HUES6 (cell line): ENCODE measurements around the gene P4HB.

ENCODE experiments used
- H3K27ac ChIP-seq: 2 replicates; pipeline ENCODE4 v1.7.0; 2013; ENCODE audit warnings: low read depth, mild to moderate bottlenecking, low read length, inconsistent platforms
- H3K27me3 ChIP-seq: 2 replicates; pipeline ENCODE4 v1.6.1; 2013; ENCODE audit warnings: low read length; ENCODE audit not compliant: control insufficient read depth, insufficient read depth
- H3K36me3 ChIP-seq: 2 replicates; pipeline ENCODE4 v1.6.1; 2013; ENCODE audit warnings: low read length; ENCODE audit not compliant: control insufficient read depth, insufficient read depth
- H3K4me1 ChIP-seq: 2 replicates; pipeline ENCODE4 v1.6.1; 2013; ENCODE audit warnings: low read length; ENCODE audit not compliant: control insufficient read depth, insufficient read depth
- H3K4me3 ChIP-seq: 2 replicates; pipeline ENCODE4 v1.5.1; 2013; ENCODE audit warnings: low read depth, low read length
- H3K9ac ChIP-seq: one replicate; pipeline ENCODE4 v1.6.1; 2013; ENCODE audit warnings: mild to moderate bottlenecking, low read length
- H3K9me3 ChIP-seq: 2 replicates; pipeline ENCODE4 v1.6.1; 2013; ENCODE audit warnings: low read depth, low read length; ENCODE audit not compliant: control insufficient read depth, insufficient read depth

The P4HB gene

GRCh38 chr17:81891303-81891552, 30.9 kb upstream of the P4HB start:
- no peaks in the 10 kb centered on the region for H3K9me3 ChIP-seq
- H3K27ac ChIP-seq: peak overlapping the region; percentile 95
- peak overlapping the region; percentile 99 for H3K4me3 ChIP-seq
- H3K4me1 ChIP-seq: peaks cover 6% of the 10 kb centered on the region; the same call in 1 of the 2 replicates
- no peaks in the 10 kb centered on the region for H3K27me3 ChIP-seq
- peaks cover 62% of the 10 kb centered on the region for H3K36me3 ChIP-seq
- peak overlapping the region; percentile 99 for H3K9ac ChIP-seq

DNA sequence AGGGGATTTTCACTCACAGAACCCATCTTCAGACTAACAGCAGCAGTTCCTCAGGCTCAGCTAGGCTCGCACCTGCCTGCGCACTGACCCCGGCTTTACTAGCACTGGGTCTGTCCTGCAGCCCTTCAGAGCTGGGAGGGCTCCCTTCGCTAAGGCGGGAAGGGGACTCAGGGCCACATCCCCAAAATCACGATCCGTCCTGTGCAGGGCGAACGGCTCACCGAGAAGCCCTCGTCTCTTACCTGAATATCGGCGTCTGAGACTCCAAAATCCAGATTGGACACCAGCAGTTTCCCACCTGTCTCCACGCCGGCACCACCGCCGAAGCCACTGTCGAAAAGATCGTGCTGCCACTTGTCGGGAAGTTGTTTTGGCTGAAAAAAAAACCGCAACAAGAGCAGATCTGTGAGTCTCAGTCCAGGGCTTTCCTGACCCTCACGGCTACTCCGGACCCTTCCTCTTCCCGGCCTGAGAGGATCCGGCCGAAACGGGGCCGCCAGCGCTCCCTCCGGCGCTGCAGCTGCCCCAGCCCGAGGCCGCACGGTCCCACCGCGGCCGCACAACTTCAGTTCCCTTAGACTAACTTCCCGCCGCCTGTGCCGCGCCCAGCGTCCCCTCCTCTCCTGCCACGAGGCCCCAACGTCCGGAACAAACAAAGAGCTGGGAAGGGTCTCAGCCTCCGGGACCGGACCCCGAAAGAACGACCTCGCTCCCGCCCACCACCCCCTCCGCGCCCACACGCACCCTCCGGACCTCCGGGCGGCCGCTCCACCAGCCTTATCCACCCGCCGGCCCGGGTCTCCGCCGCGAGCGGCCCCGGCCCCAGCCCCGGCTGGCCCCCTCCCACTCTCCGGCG, 30.3 kb upstream of the P4HB start:
- Histone ChIP-seq H3K27ac (peak overlapping the region; percentile 95), H3K9me3 (no peaks in the 10 kb centered on the region), H3K27me3 (no peaks in the 10 kb centered on the region), H3K4me1 (peaks cover 6% of the 10 kb centered on the region; the same call in 1 of the 2 replicates), H3K36me3 (peaks cover 67% of the 10 kb centered on the region), H3K9ac (peak overlapping the region; percentile 99), H3K4me3 (peak overlapping the region; percentile 99)

- Histone ChIP-seq H3K9me3 (no peaks in the 10 kb centered on the region), H3K27me3 (no peaks in the 10 kb centered on the region), H3K4me1 (peaks cover 6% of the 10 kb centered on the region; the same call in 1 of the 2 replicates), H3K9ac (no peak overlapping the region), H3K27ac (no peak overlapping the region), H3K4me3 (0 out of 2 replicates have a peak overlapping the region, but pooled peaks have one; percentile 99), H3K36me3 (peaks cover 71% of the 10 kb centered on the region)
Observed at GRCh38 chr17:81889602-81890001, 29.3 kb upstream of the P4HB start.

DNA sequence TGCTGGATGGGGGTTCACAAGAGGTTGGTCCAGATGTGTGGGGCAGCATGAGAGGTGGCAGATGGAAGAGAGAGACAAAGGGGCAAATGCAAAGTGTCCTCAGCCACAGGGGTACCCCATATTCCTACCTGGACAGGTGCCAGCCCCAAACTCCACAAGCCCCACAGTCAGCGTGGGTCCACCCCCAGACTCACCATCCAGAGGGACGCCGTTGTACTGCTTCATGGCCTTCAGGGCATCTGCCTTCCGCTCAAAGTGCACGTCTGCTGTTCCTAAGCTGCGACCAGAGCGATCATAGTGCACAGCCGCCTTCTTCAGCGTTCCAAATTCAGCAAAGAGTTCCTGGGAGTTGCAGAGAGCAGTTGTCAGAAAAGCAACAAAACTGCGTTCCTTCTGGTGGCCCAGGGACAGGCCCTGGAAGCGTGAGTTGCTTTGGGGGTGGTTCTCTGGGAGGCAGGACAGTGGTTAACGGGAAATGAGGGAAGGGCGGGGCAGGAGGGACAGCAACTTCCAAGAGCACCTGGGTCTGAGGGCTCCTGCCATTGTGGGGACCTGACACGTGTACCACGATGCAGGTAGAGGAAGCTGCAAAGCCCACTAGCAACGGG, 28.8 kb upstream of the P4HB start:
- no peaks in the 10 kb centered on the region for H3K27me3 ChIP-seq
- no peaks in the 10 kb centered on the region for H3K9me3 ChIP-seq
- H3K4me3 ChIP-seq: no peak overlapping the region
- H3K27ac ChIP-seq: no peak overlapping the region
- H3K4me1 ChIP-seq: peaks cover 6% of the 10 kb centered on the region; the same call in 1 of the 2 replicates
- H3K9ac ChIP-seq: no peak overlapping the region
- peaks cover 72% of the 10 kb centered on the region for H3K36me3 ChIP-seq

- H3K36me3 ChIP-seq: peaks cover 71% of the 10 kb centered on the region
- peaks cover 6% of the 10 kb centered on the region; the same call in 1 of the 2 replicates for H3K4me1 ChIP-seq
- H3K27me3 ChIP-seq: no peaks in the 10 kb centered on the region
- H3K9ac ChIP-seq: no peak overlapping the region
- H3K4me3 ChIP-seq: no peak overlapping the region
- no peak overlapping the region for H3K27ac ChIP-seq
- H3K9me3 ChIP-seq: no peaks in the 10 kb centered on the region
Observed at GRCh38 chr17:81888105-81888987, 28.0 kb upstream of the P4HB start.

DNA sequence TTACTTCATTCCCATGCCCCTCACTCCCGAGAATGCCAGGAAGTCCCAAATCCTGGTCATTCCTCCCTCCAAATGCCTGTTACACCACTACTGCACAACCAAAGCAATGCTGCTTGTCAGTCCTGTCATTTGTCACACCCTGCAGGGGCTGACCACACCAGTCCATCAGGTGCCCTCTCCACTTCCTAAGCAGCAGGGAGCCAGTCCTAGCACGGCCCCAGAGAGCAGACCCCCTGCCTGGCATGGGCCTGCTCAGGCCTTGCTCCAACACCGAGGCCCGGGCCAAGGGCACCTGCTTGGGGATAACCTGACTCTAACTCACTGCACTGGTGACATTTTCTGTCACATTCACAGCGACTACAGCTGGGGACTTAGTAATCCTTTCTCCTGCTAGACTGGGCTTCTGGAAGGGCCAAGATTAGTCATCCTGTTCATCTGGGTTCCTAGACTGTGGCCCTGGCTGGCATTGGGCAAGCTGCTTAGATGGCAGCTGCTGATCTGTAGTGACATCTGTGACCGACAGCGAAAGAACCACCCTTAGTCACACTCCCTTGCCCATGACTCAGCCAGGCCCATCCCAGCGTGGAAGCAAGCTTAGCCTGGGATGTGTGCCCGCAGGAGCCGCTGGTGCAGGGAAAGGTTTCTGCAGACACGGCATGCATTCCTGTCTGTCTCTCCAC, 25.7 kb upstream of the P4HB start:
- H3K4me3 ChIP-seq: no peak overlapping the region
- peaks cover 6% of the 10 kb centered on the region; the same call in 1 of the 2 replicates for H3K4me1 ChIP-seq
- no peaks in the 10 kb centered on the region for H3K27me3 ChIP-seq
- H3K9me3 ChIP-seq: no peaks in the 10 kb centered on the region
- H3K36me3 ChIP-seq: peaks cover 86% of the 10 kb centered on the region
- H3K27ac ChIP-seq: no peak overlapping the region
- no peak overlapping the region for H3K9ac ChIP-seq

- H3K36me3 ChIP-seq: peaks cover 87% of the 10 kb centered on the region
- peaks cover 5% of the 10 kb centered on the region; the same call in 1 of the 2 replicates for H3K4me1 ChIP-seq
- H3K27me3 ChIP-seq: no peaks in the 10 kb centered on the region
- H3K9me3 ChIP-seq: no peaks in the 10 kb centered on the region
- H3K4me3 ChIP-seq: no peak overlapping the region
- H3K9ac ChIP-seq: no peak overlapping the region
- H3K27ac ChIP-seq: no peak overlapping the region
Observed at GRCh38 chr17:81885454-81885853, 25.1 kb upstream of the P4HB start.

DNA sequence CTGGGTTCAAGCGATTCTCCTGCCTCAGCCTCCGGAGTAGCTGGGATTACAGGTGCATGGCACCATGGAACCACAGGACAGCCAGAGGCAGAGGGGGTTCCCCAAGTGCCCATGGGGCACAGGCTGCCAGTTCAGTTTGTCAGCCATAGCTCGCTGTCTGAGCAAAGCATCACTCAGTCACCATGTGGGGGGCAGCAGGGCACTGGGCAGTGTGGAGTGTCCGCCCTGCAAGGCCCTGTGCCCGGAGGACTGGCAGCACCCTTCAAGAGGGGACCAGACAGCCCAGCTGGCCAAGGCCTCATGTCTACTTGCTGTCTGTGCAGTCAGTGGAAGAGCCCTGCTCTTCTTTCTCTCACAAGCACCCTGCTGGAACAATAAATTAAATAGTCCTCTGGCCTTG, 24.6 kb upstream of the P4HB start:
- peaks cover 85% of the 10 kb centered on the region for H3K36me3 ChIP-seq
- H3K9me3 ChIP-seq: no peaks in the 10 kb centered on the region
- no peak overlapping the region for H3K27ac ChIP-seq
- H3K4me3 ChIP-seq: no peak overlapping the region
- H3K4me1 ChIP-seq: no peaks in the 10 kb centered on the region
- no peaks in the 10 kb centered on the region for H3K27me3 ChIP-seq
- no peak overlapping the region for H3K9ac ChIP-seq

- Histone ChIP-seq H3K9me3 (no peaks in the 10 kb centered on the region), H3K36me3 (peaks cover 84% of the 10 kb centered on the region), H3K27me3 (no peaks in the 10 kb centered on the region), H3K4me3 (no peak overlapping the region), H3K4me1 (no peaks in the 10 kb centered on the region), H3K9ac (no peak overlapping the region), H3K27ac (no peak overlapping the region)
Observed at GRCh38 chr17:81884520-81884919, 24.2 kb upstream of the P4HB start.

- H3K27ac ChIP-seq: no peak overlapping the region
- H3K27me3 ChIP-seq: no peaks in the 10 kb centered on the region
- no peaks in the 10 kb centered on the region for H3K9me3 ChIP-seq
- peaks cover 44% of the 10 kb centered on the region for H3K36me3 ChIP-seq
- H3K4me1 ChIP-seq: no peaks in the 10 kb centered on the region
- no peak overlapping the region for H3K4me3 ChIP-seq
- no peak overlapping the region for H3K9ac ChIP-seq
Observed at GRCh38 chr17:81879121-81879520, 18.8 kb upstream of the P4HB start.
